WTC11 (cell line): ENCODE data around the gene TNFRSF11A. TPM values are rescaled to one million over a fixed set of nuclear protein-coding genes. Genes with fewer than 3 reads are reported as not detected.

Experiments
- ATAC-seq: fragments of 200-7000 bp; cut with Tn5 transposase; 2 replicates; pipeline ENCODE4 v1.10.0; 2021; ENCODE audit warnings: mild to moderate bottlenecking, moderate library complexity
- CTCF ChIA-PET: fragments of 300-600 bp; sonication (Branson Sonifier 250); formaldehyde crosslinking; loops from one replicate; lab custom pipeline; 2021; ENCODE audit warnings: antibody characterized with exemption; lab: Charles Lee
- POLR2A ChIA-PET: fragments of 350-600 bp; sonication (Branson Sonifier 250); formaldehyde crosslinking; loops from one replicate; lab custom pipeline; 2021; ENCODE audit warnings: antibody characterized with exemption; lab: Charles Lee
- DNase-seq: peaks from one replicate; pipeline ENCODE4 v3.0.0; 2021; ENCODE audit warnings: low spot score
- H3K27ac Mint-ChIP-seq: 2 replicates; pipeline ENCODE4 v1.8.0; 2021; ENCODE audit warnings: mixed read lengths
- H3K27me3 Mint-ChIP-seq: 2 replicates; pipeline ENCODE4 v1.8.0; 2021; ENCODE audit warnings: low read depth, mild to moderate bottlenecking, moderate library complexity, mixed read lengths
- H3K36me3 Mint-ChIP-seq: 2 replicates; pipeline ENCODE4 v1.8.0; 2021; ENCODE audit warnings: mixed read lengths
- H3K4me1 Mint-ChIP-seq: 2 replicates; pipeline ENCODE4 v1.8.0; 2022; ENCODE audit warnings: mixed read lengths
- H3K4me3 Mint-ChIP-seq: 2 replicates; pipeline ENCODE4 v1.8.0; 2021; ENCODE audit warnings: mild to moderate bottlenecking, moderate library complexity, mixed read lengths
- H3K9me3 Mint-ChIP-seq: 2 replicates; pipeline ENCODE4 v1.8.0; 2021; ENCODE audit warnings: mixed read lengths
- ATF1 ChIP-seq: sonication (generic); formaldehyde crosslinking; IDR thresholded peaks from 2 replicates; pipeline ENCODE4 v1.8.1; 2023; ENCODE audit warnings: mild to moderate bottlenecking, moderate library complexity, missing genetic modification reagents
- ELF4 ChIP-seq: sonication (generic); formaldehyde crosslinking; IDR thresholded peaks from 2 replicates; pipeline ENCODE4 v1.8.1; 2022; ENCODE audit warnings: low read depth, mild to moderate bottlenecking, moderate library complexity, missing genetic modification reagents
- ESRRA ChIP-seq: sonication (generic); formaldehyde crosslinking; IDR thresholded peaks from 2 replicates; pipeline ENCODE4 v1.8.1; 2022; ENCODE audit warnings: mild to moderate bottlenecking, missing genetic modification reagents, borderline replicate concordance
- ETV6 ChIP-seq: sonication (generic); formaldehyde crosslinking; IDR thresholded peaks from 2 replicates; pipeline ENCODE4 v1.8.1; 2022; ENCODE audit warnings: mild to moderate bottlenecking, missing genetic modification reagents
- FOXP1 ChIP-seq: sonication (generic); formaldehyde crosslinking; IDR thresholded peaks from 2 replicates; pipeline ENCODE4 v1.8.0; 2022; ENCODE audit warnings: missing genetic modification reagents, mild to moderate bottlenecking, moderate library complexity, borderline replicate concordance
- GABPB1 ChIP-seq: sonication (generic); formaldehyde crosslinking; IDR thresholded peaks from 2 replicates; pipeline ENCODE4 v1.8.1; 2023; ENCODE audit warnings: mild to moderate bottlenecking, missing genetic modification reagents
- HMGA2 ChIP-seq: fragments of 250-450 bp; sonication (Bioruptor Pico); IDR thresholded peaks from 2 replicates; pipeline ENCODE4 v1.4.0; 2021; ENCODE audit warnings: mild to moderate bottlenecking, moderate library complexity
- KAT7 ChIP-seq: sonication (generic); formaldehyde crosslinking; IDR thresholded peaks from 2 replicates; pipeline ENCODE4 v1.8.1; 2023; ENCODE audit warnings: missing genetic modification reagents, mild to moderate bottlenecking, borderline replicate concordance
- MYBL2 ChIP-seq: sonication (generic); formaldehyde crosslinking; IDR thresholded peaks from 2 replicates; pipeline ENCODE4 v1.8.1; 2023; ENCODE audit warnings: mild to moderate bottlenecking, moderate library complexity, missing genetic modification reagents
- NFATC4 ChIP-seq: fragments of 250-450 bp; sonication (Bioruptor Pico); IDR thresholded peaks from 2 replicates; pipeline ENCODE4 v1.9.0; 2021; ENCODE audit warnings: mild to moderate bottlenecking
- NFYB ChIP-seq: sonication (generic); formaldehyde crosslinking; conservative IDR thresholded peaks from 2 replicates; pipeline ENCODE4 v1.8.0; 2022; ENCODE audit warnings: low read depth, missing genetic modification reagents
- SMAD4 ChIP-seq: sonication (generic); formaldehyde crosslinking; IDR thresholded peaks from 2 replicates; pipeline ENCODE4 v1.8.0; 2022; ENCODE audit warnings: mild to moderate bottlenecking, missing genetic modification reagents
- SOX15 ChIP-seq: fragments of 250-450 bp; sonication (Bioruptor Pico); IDR thresholded peaks from 2 replicates; pipeline ENCODE4 v1.9.0; 2021; ENCODE audit warnings: mild to moderate bottlenecking
- ZBTB21 ChIP-seq: sonication (generic); formaldehyde crosslinking; IDR thresholded peaks from 2 replicates; pipeline ENCODE4 v1.8.1; 2023; ENCODE audit warnings: mild to moderate bottlenecking, missing genetic modification reagents, borderline replicate concordance
- ZNF317 ChIP-seq: sonication (generic); formaldehyde crosslinking; IDR thresholded peaks from 2 replicates; pipeline ENCODE4 v1.8.1; 2023; ENCODE audit warnings: low read depth, mild to moderate bottlenecking, moderate library complexity, missing genetic modification reagents, borderline replicate concordance
- ZNF423 ChIP-seq: fragments of 250-450 bp; sonication (Bioruptor Pico); IDR thresholded peaks from 2 replicates; pipeline ENCODE4 v2.1.2; 2022; ENCODE audit warnings: mild to moderate bottlenecking, moderate library complexity
- total RNA-seq: library from RNA; stranded (reverse); gene quantifications from 3 replicates; pipeline ENCODE4 v1.2.3, GENCODE V29; 2021
- TF ChIP-seq, protein P1 (sequence below): sonication (generic); formaldehyde crosslinking; IDR thresholded peaks from 2 replicates; pipeline ENCODE4 v1.8.1; 2023; ENCODE audit warnings: mild to moderate bottlenecking, missing genetic modification reagents, moderate library complexity
- TF ChIP-seq, protein P2 (sequence below): sonication (generic); formaldehyde crosslinking; IDR thresholded peaks from 2 replicates; pipeline ENCODE4 v1.8.0; 2023; ENCODE audit warnings: missing genetic modification reagents, mild to moderate bottlenecking, borderline replicate concordance
- TF ChIP-seq, protein P3 (sequence below): sonication (generic); formaldehyde crosslinking; IDR thresholded peaks from 2 replicates; pipeline ENCODE4 v1.8.1; 2022; ENCODE audit warnings: mild to moderate bottlenecking, missing genetic modification reagents, moderate library complexity, borderline replicate concordance
- TF ChIP-seq, protein P4 (sequence below): fragments of 250-450 bp; sonication (Bioruptor Pico); IDR thresholded peaks from 2 replicates; pipeline ENCODE4 v1.8.0; 2021; ENCODE audit warnings: mild to moderate bottlenecking
- TF ChIP-seq, protein P5 (sequence below): sonication (generic); formaldehyde crosslinking; IDR thresholded peaks from 2 replicates; pipeline ENCODE4 v1.8.0; 2023; ENCODE audit warnings: missing genetic modification reagents
- TF ChIP-seq, protein P6 (sequence below): fragments of 250-450 bp; sonication (Bioruptor Pico); conservative IDR thresholded peaks from 2 replicates; pipeline ENCODE4 v1.9.0; 2021; ENCODE audit warnings: mild to moderate bottlenecking

The TNFRSF11A gene
- total RNA-seq, 1 experiment from 2014 or later: 4.9 TPM

DNA sequence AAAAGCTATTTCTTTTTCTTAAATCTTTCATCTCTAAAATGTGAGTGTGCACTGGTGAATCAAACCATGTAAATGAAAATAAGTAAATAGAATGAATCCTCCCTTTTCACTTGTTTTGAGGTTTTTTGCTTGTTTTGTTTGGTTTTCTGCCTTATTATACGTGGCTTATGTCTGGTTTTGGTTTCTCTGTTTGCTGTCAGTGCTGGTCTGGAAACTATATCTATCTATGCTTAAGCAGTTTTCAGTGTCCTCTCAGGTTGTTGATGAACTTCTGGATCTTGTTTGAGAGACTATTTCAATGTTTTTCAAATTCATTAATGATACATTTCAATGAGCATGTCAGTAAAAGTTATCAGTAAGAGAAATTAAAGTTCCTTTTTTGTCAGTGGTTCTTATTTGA lies 48.1 kb upstream of the TNFRSF11A start (continued):
- TF ChIP-seq, protein P1, sequence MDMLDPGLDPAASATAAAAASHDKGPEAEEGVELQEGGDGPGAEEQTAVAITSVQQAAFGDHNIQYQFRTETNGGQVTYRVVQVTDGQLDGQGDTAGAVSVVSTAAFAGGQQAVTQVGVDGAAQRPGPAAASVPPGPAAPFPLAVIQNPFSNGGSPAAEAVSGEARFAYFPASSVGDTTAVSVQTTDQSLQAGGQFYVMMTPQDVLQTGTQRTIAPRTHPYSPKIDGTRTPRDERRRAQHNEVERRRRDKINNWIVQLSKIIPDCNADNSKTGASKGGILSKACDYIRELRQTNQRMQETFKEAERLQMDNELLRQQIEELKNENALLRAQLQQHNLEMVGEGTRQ: no peak

DNA sequence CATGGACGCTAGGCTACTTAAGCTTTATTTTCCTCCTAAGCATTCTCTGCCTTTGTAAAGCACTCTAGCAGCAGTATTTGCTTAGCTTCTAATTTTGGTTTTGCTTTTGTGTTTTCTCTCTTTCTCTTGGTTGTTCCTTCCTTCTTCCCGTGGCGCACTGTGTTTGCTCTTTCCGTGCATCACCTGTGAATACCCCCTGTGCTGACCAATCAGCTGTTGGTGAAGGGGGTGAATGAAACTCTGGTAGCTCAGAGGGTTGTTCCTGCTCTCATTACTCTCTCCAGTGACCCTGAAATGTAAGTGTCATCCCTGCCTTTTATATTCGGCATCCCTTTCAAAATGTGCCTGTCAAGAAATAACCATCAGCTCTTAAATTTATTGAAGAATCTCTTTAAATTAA lies 45.5 kb upstream of the TNFRSF11A start:
- DNase-seq (no peak), ATAC-seq (peak; percentile 57; the same call in 1 of the 2 replicates)
- Mint-ChIP-seq H3K4me3 (no peak overlapping the region), H3K27me3 (no peaks in the 10 kb centered on the region), H3K4me1 (0 out of 2 replicates have a peak, but pooled peaks cover 4% of the 10 kb centered on the region), H3K36me3 (peaks cover 12% of the 10 kb centered on the region), H3K9me3 (no peaks in the 10 kb centered on the region), H3K27ac (peak overlapping the region; percentile 9; the same call in 1 of the 2 replicates)
- ChIA-PET POLR2A (no interaction called here), CTCF (no interaction called here)
- no peak for TF ChIP-seq ZBTB21 (CRISPR knock-in tag)
- no peak for TF ChIP-seq KAT7
- no peak for TF ChIP-seq GABPB1
- TF ChIP-seq SMAD4 (CRISPR knock-in tag): no peak
- no peak for TF ChIP-seq ELF4 (CRISPR knock-in tag)
- TF ChIP-seq ZNF423: no peak
- TF ChIP-seq, protein P2, sequence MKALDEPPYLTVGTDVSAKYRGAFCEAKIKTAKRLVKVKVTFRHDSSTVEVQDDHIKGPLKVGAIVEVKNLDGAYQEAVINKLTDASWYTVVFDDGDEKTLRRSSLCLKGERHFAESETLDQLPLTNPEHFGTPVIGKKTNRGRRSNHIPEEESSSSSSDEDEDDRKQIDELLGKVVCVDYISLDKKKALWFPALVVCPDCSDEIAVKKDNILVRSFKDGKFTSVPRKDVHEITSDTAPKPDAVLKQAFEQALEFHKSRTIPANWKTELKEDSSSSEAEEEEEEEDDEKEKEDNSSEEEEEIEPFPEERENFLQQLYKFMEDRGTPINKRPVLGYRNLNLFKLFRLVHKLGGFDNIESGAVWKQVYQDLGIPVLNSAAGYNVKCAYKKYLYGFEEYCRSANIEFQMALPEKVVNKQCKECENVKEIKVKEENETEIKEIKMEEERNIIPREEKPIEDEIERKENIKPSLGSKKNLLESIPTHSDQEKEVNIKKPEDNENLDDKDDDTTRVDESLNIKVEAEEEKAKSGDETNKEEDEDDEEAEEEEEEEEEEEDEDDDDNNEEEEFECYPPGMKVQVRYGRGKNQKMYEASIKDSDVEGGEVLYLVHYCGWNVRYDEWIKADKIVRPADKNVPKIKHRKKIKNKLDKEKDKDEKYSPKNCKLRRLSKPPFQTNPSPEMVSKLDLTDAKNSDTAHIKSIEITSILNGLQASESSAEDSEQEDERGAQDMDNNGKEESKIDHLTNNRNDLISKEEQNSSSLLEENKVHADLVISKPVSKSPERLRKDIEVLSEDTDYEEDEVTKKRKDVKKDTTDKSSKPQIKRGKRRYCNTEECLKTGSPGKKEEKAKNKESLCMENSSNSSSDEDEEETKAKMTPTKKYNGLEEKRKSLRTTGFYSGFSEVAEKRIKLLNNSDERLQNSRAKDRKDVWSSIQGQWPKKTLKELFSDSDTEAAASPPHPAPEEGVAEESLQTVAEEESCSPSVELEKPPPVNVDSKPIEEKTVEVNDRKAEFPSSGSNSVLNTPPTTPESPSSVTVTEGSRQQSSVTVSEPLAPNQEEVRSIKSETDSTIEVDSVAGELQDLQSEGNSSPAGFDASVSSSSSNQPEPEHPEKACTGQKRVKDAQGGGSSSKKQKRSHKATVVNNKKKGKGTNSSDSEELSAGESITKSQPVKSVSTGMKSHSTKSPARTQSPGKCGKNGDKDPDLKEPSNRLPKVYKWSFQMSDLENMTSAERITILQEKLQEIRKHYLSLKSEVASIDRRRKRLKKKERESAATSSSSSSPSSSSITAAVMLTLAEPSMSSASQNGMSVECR (CRISPR knock-in tag): no peak
- TF ChIP-seq ATF1 (CRISPR knock-in tag): no peak
- TF ChIP-seq ZNF317 (CRISPR knock-in tag): no peak
- TF ChIP-seq MYBL2: no peak
- TF ChIP-seq, protein P3, sequence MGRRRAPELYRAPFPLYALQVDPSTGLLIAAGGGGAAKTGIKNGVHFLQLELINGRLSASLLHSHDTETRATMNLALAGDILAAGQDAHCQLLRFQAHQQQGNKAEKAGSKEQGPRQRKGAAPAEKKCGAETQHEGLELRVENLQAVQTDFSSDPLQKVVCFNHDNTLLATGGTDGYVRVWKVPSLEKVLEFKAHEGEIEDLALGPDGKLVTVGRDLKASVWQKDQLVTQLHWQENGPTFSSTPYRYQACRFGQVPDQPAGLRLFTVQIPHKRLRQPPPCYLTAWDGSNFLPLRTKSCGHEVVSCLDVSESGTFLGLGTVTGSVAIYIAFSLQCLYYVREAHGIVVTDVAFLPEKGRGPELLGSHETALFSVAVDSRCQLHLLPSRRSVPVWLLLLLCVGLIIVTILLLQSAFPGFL: no peak
- no peak for TF ChIP-seq ESRRA (CRISPR knock-in tag)

DNA sequence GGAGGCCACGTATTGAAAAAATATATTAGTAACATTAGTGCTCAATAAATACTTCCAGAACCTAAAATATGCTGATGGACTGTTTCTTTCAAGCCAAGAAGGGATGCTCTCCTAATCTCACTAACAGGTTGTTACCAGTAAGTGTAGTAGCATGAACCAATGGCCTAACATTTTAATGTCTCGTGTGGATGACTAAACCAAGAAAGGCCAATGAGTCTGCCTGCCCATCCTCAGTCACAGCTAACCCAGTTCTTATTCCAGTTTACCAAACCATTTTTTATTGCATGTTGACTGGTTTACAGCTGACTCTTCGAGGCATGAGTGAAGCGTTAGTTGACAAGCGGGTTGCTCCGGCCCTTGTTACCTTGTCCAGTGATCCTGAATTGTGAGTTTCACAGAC lies 45.1 kb upstream of the TNFRSF11A start:
- Mint-ChIP-seq H3K4me1 (0 out of 2 replicates have a peak, but pooled peaks cover 4% of the 10 kb centered on the region), H3K9me3 (no peaks in the 10 kb centered on the region), H3K4me3 (no peak overlapping the region), H3K27me3 (no peaks in the 10 kb centered on the region), H3K27ac (no peak overlapping the region), H3K36me3 (peaks cover 12% of the 10 kb centered on the region)
- ChIA-PET POLR2A (no interaction called here), CTCF (no interaction called here)
- ATAC-seq (no peak), DNase-seq (no peak)
- TF ChIP-seq SOX15 (CRISPR knock-in tag): no peak
- TF ChIP-seq ETV6 (CRISPR knock-in tag): no peak
- TF ChIP-seq HMGA2 (CRISPR knock-in tag): no peak
- TF ChIP-seq, protein P4, sequence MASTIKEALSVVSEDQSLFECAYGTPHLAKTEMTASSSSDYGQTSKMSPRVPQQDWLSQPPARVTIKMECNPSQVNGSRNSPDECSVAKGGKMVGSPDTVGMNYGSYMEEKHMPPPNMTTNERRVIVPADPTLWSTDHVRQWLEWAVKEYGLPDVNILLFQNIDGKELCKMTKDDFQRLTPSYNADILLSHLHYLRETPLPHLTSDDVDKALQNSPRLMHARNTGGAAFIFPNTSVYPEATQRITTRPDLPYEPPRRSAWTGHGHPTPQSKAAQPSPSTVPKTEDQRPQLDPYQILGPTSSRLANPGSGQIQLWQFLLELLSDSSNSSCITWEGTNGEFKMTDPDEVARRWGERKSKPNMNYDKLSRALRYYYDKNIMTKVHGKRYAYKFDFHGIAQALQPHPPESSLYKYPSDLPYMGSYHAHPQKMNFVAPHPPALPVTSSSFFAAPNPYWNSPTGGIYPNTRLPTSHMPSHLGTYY: no peak
- no peak for TF ChIP-seq GABPB1
- TF ChIP-seq FOXP1 (CRISPR knock-in tag): no peak
- no peak for TF ChIP-seq NFYB (CRISPR knock-in tag)
- TF ChIP-seq, protein P5, sequence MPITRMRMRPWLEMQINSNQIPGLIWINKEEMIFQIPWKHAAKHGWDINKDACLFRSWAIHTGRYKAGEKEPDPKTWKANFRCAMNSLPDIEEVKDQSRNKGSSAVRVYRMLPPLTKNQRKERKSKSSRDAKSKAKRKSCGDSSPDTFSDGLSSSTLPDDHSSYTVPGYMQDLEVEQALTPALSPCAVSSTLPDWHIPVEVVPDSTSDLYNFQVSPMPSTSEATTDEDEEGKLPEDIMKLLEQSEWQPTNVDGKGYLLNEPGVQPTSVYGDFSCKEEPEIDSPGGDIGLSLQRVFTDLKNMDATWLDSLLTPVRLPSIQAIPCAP (CRISPR knock-in tag): no peak
- TF ChIP-seq, protein P6, sequence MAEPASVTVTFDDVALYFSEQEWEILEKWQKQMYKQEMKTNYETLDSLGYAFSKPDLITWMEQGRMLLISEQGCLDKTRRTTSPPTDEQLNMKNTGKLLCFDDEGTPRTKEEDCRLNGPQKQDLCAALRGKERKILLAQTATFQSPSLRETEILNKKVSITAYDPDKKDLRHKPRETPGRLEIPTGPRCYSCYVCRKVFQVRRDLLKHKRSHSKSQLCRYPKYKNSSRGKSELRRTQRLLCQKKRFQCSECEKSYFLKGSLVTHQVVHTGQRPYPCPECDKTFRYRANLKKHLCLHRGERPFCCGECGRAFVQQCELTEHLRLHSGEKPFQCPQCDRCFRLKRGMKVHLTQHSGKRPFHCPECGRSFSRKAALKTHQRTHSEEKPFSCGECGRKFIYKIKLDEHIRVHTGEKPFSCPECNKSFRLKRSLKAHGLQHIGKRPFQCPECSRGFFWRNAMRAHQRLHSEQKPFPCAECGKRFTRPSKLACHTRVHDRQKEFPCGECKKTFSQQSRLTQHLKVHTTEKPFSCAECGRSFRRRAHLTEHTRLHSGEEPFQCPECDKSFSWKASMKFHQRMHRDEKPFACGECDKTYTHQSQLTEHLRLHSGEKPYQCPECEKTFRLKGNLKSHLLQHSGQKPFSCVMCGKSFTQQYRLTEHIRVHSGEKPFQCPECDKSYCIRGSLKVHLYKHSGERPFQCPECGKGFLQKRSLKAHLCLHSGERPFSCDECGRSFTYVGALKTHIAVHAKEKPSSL (CRISPR knock-in tag): no peak
- no peak for TF ChIP-seq NFATC4 (CRISPR knock-in tag)
- TF ChIP-seq, protein P3: no peak
